A549 treated with AZD9567 at 1 μM for 4 hours (cell line): ENCODE measurements around the gene CENPM. TPM values are rescaled to one million over a fixed set of nuclear protein-coding genes. Genes with fewer than 3 reads are reported as not detected.

Experiments used
- total RNA-seq: library from RNA; stranded (reverse); fragments of 200-300 nt; extraction: Qiagen RNA extraction; gene quantifications from 5 replicates; pipeline ENCODE4 v1.2.3, GENCODE V29; 2022; ENCODE audit not compliant: insufficient read depth

Gene CENPM
- 34.6 to 42.1 TPM (median 35.3 TPM) in 5 replicates for total RNA-seq

GRCh38 chr22:41946629-41947423 lies at the start of gene CENPM:
CENPM (minus strand) TSS chr22:41947152; CDS start chr22:41947076, 76 bp downstream.

DNA sequence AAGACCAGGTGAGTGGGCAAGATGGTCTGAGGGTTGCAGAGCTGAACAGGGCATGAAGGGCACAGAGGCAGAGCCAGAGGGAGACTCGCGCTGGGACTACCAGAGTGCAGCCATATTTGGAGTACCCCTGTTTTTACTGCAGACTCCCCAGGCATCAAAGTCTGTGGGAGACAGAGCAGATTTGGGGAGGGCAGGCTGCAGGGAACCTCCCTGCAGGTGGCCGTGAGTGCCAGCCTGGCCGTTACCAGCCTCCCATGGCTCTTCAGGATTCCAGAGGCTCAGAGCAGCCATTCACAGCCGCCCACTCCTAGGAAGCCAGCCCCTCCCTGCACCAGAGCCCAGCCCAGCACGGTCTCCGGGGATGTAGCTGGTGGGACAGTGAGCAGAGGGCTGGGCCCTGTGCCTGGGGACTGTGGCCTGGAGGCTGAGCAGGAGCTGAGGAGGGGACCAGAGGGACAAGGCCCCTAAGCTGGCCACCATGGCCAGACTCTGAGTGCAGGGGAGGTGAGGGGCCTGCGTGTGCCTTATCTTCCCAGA lies 22.2 kb upstream of the CENPM start, which contains the start of gene SEPTIN3:
Gene SEPTIN3 (plus strand): TSS at position 334 of the 537 bp plus-strand sequence. CDS start 2,050 bp downstream, outside the sequence.

GRCh38 chr22:41951898-41952474 lies 5.0 kb upstream of the CENPM start, which contains the start of gene SMIM45:
SMIM45 (plus strand) TSS chr22:41952150.

GRCh38 chr22:41915035-41915785 lies 31.7 kb downstream of the CENPM start, which contains the start of gene SHISA8:
SHISA8 (minus strand) TSS chr22:41915074; CDS start chr22:41914667, 407 bp downstream.

Other genes with a start within 250 kb of the CENPM start
- not detected in 5 replicates for gene MEI1, start 247.6 kb downstream of the CENPM start, total RNA-seq
- 1.7 to 3.8 TPM (median 3.5 TPM) in 5 replicates for gene CCDC134, start 146.5 kb downstream of the CENPM start, total RNA-seq
- gene SREBF2, start 114.0 kb downstream of the CENPM start, total RNA-seq, result 21.9 to 30.8 TPM (median 28.3 TPM) in 5 replicates
- 0.19 to 0.31 TPM (median 0.25 TPM) in 4 of 5 replicates, not detected in the other for gene SHISA8, start 32.1 kb downstream of the CENPM start, total RNA-seq
- gene TNFRSF13C, start 20.3 kb downstream of the CENPM start, total RNA-seq, result 0.23 to 0.32 TPM (median 0.25 TPM) in 4 of 5 replicates, not detected in the other
- 0.91 to 1.2 TPM (median 1.1 TPM) in 5 replicates for gene SEPTIN3, start 22.3 kb upstream of the CENPM start, total RNA-seq
- 0.09 to 0.11 TPM (median 0.10 TPM) in 3 of 5 replicates, not detected in the others for gene WBP2NL, start 51.6 kb upstream of the CENPM start, total RNA-seq
- gene NAGA, start 123.7 kb upstream of the CENPM start, total RNA-seq, result 6.5 to 10.3 TPM (median 7.2 TPM) in 5 replicates
- not detected in 5 replicates for gene PHETA2, start 127.1 kb upstream of the CENPM start, total RNA-seq
- gene SMDT1, start 132.5 kb upstream of the CENPM start, total RNA-seq, result 28.5 to 45.4 TPM (median 41.9 TPM) in 5 replicates
- 65.6 to 71.4 TPM (median 68.9 TPM) in 5 replicates for gene NDUFA6, start 143.6 kb upstream of the CENPM start, total RNA-seq
- gene CYP2D6, start 183.7 kb upstream of the CENPM start, total RNA-seq, result 0.55 to 0.77 TPM (median 0.68 TPM) in 4 of 5 replicates, not detected in the other